SK-N-SH (cell line): Measurements from ENCODE around the gene SLC8A2.

Experiments
- NFIC ChIP-seq: IDR thresholded peaks from 2 replicates; pipeline ENCODE4 v1.4.0; 2012; ENCODE audit warnings: borderline replicate concordance
- TAF1 ChIP-seq: IDR thresholded peaks from 2 replicates; pipeline ENCODE4 v1.6.1; 2012; ENCODE audit warnings: low read depth, mild to moderate bottlenecking, low read length, moderate library complexity, borderline replicate concordance
- ZBTB33 ChIP-seq: IDR thresholded peaks from 2 replicates; pipeline ENCODE4 v1.4.0; 2012; ENCODE audit warnings: low read depth, borderline replicate concordance

- TF ChIP-seq ZBTB33 = no peak
- no peak for TF ChIP-seq NFIC
- TF ChIP-seq TAF1 = no peak
These were observed 53.7 kb downstream of the SLC8A2 start for GRCh38 chr19:47417746-47418691.
